OCI-LY1 (cell line): ENCODE measurements around the gene PARP15.

Experiments
- H2AFZ ChIP-seq: fragments of 200-600 bp; sonication (generic), shearing (Covaris generic); 2 replicates; pipeline ENCODE4 v1.6.0; 2014; ENCODE audit warnings: antibody characterized with exemption, mild to moderate bottlenecking, low read length
- H3F3A ChIP-seq: fragments of 200-600 bp; sonication (generic), shearing (Covaris generic); 2 replicates; pipeline ENCODE4 v1.6.0; 2014; ENCODE audit warnings: mild to moderate bottlenecking, antibody characterized with exemption, low read length, moderate library complexity; ENCODE audit not compliant: insufficient read depth
- H3K27ac ChIP-seq: fragments of 200-600 bp; sonication (generic); 2 replicates; pipeline ENCODE4 v1.5.1; 2014; ENCODE audit warnings: low read length, mixed run types, mild to moderate bottlenecking, low read depth; ENCODE audit not compliant: poor library complexity, severe bottlenecking
- H3K27me3 ChIP-seq: fragments of 200-600 bp; sonication (generic); 2 replicates; pipeline ENCODE4 v1.6.0; 2014; ENCODE audit warnings: antibody characterized with exemption, mild to moderate bottlenecking, low read length, moderate library complexity; ENCODE audit not compliant: insufficient read depth
- H3K36me3 ChIP-seq: fragments of 200-600 bp; sonication (generic); 2 replicates; pipeline ENCODE4 v1.6.1; 2014; ENCODE audit warnings: mild to moderate bottlenecking, antibody characterized with exemption, low read length, moderate library complexity, mixed read lengths; ENCODE audit not compliant: insufficient read depth
- H3K4me1 ChIP-seq: fragments of 200-600 bp; sonication (generic); 2 replicates; pipeline ENCODE4 v1.5.1; 2014; ENCODE audit warnings: mild to moderate bottlenecking, low read length, moderate library complexity; ENCODE audit not compliant: insufficient read depth, severe bottlenecking
- H3K4me2 ChIP-seq: fragments of 200-600 bp; sonication (generic), shearing (Covaris generic); 2 replicates; pipeline ENCODE4 v1.6.1; 2014; ENCODE audit warnings: low read length
- H3K4me3 ChIP-seq: fragments of 200-600 bp; sonication (generic); 2 replicates; pipeline ENCODE4 v1.5.1; 2014; ENCODE audit warnings: low read length, low read depth, mild to moderate bottlenecking, mixed read lengths; ENCODE audit not compliant: poor library complexity, severe bottlenecking
- H3K79me2 ChIP-seq: fragments of 200-600 bp; shearing (Covaris generic); 2 replicates; pipeline ENCODE4 v1.6.1; 2016; ENCODE audit warnings: mixed run types, low read length, mixed read lengths; ENCODE audit not compliant: insufficient read depth
- H3K9ac ChIP-seq: fragments of 200-600 bp; sonication (generic), shearing (Covaris generic); 2 replicates; pipeline ENCODE4 v1.6.1; 2014; ENCODE audit warnings: mild to moderate bottlenecking, low read length, mixed read lengths
- H3K9me2 ChIP-seq: fragments of 200-600 bp; sonication (generic), shearing (Covaris generic); 2 replicates; pipeline ENCODE4 v1.6.1; 2014; ENCODE audit warnings: low read depth, mild to moderate bottlenecking, low read length, mixed read lengths
- H3K9me3 ChIP-seq: fragments of 200-600 bp; shearing (Covaris generic); 2 replicates; pipeline ENCODE4 v1.6.1; 2014; ENCODE audit warnings: low read length, mixed read lengths
- H4K20me1 ChIP-seq: fragments of 200-600 bp; sonication (generic), shearing (Covaris generic); 2 replicates; pipeline ENCODE4 v1.6.0; 2016; ENCODE audit warnings: mild to moderate bottlenecking, low read length; ENCODE audit not compliant: insufficient read depth
- EZH2 ChIP-seq: fragments of 200-600 bp; sonication (generic), shearing (Covaris generic); IDR thresholded peaks from 2 replicates; pipeline ENCODE4 v1.8.0; 2017; ENCODE audit warnings: borderline replicate concordance, mixed run types, mild to moderate bottlenecking, antibody characterized with exemption, low read length, moderate library complexity, mixed read lengths
- TF ChIP-seq, protein P1 (sequence below): fragments of 200-600 bp; sonication (generic), shearing (Covaris generic); IDR thresholded peaks from 2 replicates; pipeline ENCODE4 v1.5.1; 2017; ENCODE audit warnings: mild to moderate bottlenecking, antibody characterized with exemption, low read length, moderate library complexity, mixed read lengths

Gene PARP15

DNA sequence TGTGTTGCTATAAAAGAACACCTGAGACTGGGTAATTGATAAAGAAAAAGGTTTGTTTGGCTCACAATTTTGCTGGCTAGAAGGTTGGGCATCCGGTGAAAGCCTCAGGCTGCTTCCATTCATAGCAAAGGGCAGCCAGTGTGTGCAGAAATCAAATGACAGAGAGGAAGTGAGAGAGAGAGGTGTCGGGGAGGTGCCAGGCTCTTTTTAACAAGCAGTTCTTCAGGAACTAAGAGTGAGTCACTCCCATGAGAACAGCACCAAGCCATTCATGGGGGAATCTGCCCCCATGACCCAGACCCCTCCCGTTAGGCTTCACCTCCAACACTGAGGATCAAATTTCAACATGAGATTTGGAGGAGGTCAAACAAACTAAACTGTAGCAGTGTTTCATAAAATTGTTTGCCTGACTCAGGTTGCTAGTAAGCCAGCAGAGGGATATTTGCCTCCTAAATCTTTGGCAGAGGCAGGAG is 4.5 kb upstream of the PARP15 start:
- Histone ChIP-seq H3K9ac (no peak overlapping the region), H3K4me1 (peaks cover 49% of the 10 kb centered on the region), H3K27me3 (no peaks in the 10 kb centered on the region), H3K9me2 (no peaks in the 10 kb centered on the region), H3K4me3 (no peak overlapping the region), H4K20me1 (no peaks in the 10 kb centered on the region), H3F3A (no peaks in the 10 kb centered on the region), H3K4me2 (no peak overlapping the region), H3K9me3 (no peaks in the 10 kb centered on the region), H2AFZ (no peak overlapping the region), H3K79me2 (no peaks in the 10 kb centered on the region), H3K27ac (no peak overlapping the region), H3K36me3 (0 out of 2 replicates have a peak, but pooled peaks cover 4% of the 10 kb centered on the region)
- TF ChIP-seq EZH2, result no peak
- TF ChIP-seq, protein P1, sequence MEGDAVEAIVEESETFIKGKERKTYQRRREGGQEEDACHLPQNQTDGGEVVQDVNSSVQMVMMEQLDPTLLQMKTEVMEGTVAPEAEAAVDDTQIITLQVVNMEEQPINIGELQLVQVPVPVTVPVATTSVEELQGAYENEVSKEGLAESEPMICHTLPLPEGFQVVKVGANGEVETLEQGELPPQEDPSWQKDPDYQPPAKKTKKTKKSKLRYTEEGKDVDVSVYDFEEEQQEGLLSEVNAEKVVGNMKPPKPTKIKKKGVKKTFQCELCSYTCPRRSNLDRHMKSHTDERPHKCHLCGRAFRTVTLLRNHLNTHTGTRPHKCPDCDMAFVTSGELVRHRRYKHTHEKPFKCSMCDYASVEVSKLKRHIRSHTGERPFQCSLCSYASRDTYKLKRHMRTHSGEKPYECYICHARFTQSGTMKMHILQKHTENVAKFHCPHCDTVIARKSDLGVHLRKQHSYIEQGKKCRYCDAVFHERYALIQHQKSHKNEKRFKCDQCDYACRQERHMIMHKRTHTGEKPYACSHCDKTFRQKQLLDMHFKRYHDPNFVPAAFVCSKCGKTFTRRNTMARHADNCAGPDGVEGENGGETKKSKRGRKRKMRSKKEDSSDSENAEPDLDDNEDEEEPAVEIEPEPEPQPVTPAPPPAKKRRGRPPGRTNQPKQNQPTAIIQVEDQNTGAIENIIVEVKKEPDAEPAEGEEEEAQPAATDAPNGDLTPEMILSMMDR, result no peak

DNA sequence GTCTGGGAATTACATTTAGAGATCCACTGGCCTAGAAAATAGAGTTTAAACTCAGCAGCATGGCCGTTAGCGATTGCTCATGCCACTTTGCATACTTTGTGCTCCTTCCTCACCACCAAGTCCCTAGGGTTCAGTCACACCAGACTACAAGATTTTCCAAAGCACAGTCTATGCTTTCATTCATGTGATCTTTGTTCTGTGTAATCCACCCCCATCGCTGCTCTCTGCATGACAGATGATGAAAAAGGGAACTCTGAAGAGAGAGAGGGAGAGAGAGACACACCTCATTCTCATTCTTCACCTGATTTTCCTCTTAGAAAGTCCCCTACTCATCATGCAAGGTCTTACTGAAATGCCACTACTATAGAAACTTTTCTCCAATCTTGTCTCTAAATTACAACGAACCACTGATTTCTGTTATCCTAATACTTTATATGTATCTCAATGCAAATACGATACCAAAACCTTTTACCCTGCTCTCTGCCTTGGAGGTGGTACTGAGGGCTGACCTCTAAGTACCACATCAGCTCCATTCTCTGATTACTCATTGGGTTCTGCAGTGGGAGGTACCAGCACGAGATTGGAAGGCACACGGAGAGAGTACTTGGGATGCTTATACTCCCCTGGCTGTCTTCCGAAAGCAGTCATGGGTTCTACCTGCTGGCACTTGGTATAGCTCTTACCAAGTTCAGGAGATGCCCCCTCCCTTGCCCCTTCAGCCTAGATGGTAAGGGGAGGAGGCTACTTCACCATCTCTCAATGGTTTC is 1.1 kb upstream of the PARP15 start:
- H3K4me1 ChIP-seq, result peaks cover 51% of the 10 kb centered on the region
- H3K9ac ChIP-seq, result peak overlapping the region; percentile 34; the same call in 1 of the 2 replicates
- no peaks in the 10 kb centered on the region for H3K79me2 ChIP-seq
- peak overlapping the region; percentile 87 for H3K27ac ChIP-seq
- H2AFZ ChIP-seq, result no peak overlapping the region
- H3K27me3 ChIP-seq, result no peaks in the 10 kb centered on the region
- H3K9me3 ChIP-seq, result peaks cover 4% of the 10 kb centered on the region
- H3K36me3 ChIP-seq, result no peaks in the 10 kb centered on the region
- H4K20me1 ChIP-seq, result no peaks in the 10 kb centered on the region
- no peaks in the 10 kb centered on the region for H3F3A ChIP-seq
- H3K4me3 ChIP-seq, result peak overlapping the region; percentile 25
- H3K4me2 ChIP-seq, result peak overlapping the region; percentile 77
- no peaks in the 10 kb centered on the region for H3K9me2 ChIP-seq
- TF ChIP-seq EZH2, result no peak
- TF ChIP-seq, protein P1, result no peak

DNA sequence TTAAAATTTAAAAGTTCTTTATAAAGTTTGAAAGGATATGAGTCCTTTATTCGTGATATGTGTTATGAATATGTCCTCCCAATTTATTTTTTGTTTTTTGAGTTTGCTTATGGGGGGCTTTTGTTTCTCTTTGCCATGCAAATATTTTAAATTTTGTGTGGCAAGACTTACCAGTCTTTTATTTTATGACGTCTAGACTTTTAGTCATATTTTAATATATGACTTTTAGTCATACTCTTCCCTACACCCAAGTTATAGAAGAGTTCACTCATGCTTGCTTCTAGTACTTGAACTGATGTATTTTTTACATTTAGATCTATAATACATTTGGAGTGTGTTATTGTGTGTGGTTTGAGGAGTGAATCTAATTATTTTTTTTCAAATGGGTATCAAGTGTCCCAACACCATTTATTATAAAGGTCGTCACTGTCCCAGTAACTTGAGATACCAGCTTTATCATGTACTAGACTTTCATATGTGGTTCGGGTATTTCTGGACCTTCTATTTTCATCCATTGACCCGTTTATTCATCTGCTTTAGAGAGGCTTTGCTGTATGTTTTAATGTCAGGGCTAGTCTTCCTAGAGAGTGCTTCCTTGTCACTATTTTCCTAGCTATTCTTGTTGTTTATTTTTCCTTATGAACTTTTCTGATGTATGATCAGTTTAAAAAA is 755 bp downstream of the PARP15 start:
- Histone ChIP-seq H3K4me1 (peaks cover 46% of the 10 kb centered on the region), H3F3A (no peaks in the 10 kb centered on the region), H3K9me3 (peaks cover 17% of the 10 kb centered on the region), H3K4me2 (peak overlapping the region; percentile 77), H3K27ac (no peak overlapping the region), H2AFZ (no peak overlapping the region), H3K79me2 (no peaks in the 10 kb centered on the region), H3K36me3 (no peaks in the 10 kb centered on the region), H3K9me2 (no peaks in the 10 kb centered on the region), H3K4me3 (peak overlapping the region; percentile 65), H4K20me1 (no peaks in the 10 kb centered on the region), H3K9ac (peak overlapping the region; percentile 72), H3K27me3 (no peaks in the 10 kb centered on the region)
- TF ChIP-seq, protein P1, result no peak
- no peak for TF ChIP-seq EZH2
